ES-I3 (cell line): ENCODE results near the gene MIR17HG.
A peak's percentile ranks its signal among the peaks of the same experiment; 100 is the strongest.
"Not testable (repeated sequence)": the region's sequence is repeated elsewhere in the genome, so short reads cannot be mapped to it uniquely, and the experiment has no call there.

ENCODE experiments used
- H3K36me3 ChIP-seq: 2 replicates; pipeline ENCODE4 v1.6.1; 2013; ENCODE audit warnings: mild to moderate bottlenecking, low read length, control low read depth, moderate library complexity; ENCODE audit not compliant: insufficient read depth
- H3K4me1 ChIP-seq: 2 replicates; pipeline ENCODE4 v1.6.1; 2013; ENCODE audit warnings: mild to moderate bottlenecking, control low read depth, low read length; ENCODE audit not compliant: insufficient read depth
- H3K9ac ChIP-seq: 2 replicates; pipeline ENCODE4 v1.6.1; 2013; ENCODE audit warnings: low read depth, mild to moderate bottlenecking, low read length, moderate library complexity
- H3K9me3 ChIP-seq: 2 replicates; pipeline ENCODE4 v1.6.1; 2013; ENCODE audit warnings: mild to moderate bottlenecking, low read length, moderate library complexity; ENCODE audit not compliant: control insufficient read depth, insufficient read depth

MIR17HG gene

DNA sequence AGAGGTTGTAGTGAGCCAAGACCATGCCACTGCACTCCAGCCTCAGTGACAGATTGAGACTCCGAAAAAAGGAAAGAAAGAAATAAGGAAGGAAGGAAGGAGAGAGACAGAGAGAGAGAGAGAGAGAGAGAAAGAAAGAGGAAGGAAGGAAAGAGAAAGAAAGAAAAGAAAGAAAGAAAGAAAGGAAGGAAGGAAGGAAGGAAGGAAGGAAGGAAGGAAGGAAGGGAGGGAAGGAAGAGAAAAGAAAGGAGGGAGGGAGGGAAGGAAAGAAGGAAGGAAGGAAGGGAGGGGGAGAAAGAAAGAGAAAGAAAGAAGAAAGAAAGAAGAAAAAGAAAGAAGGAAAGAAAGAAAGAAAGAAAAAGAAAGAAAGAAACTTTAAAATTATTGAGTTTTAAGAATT is 26.5 kb upstream of the MIR17HG start:
- not testable (repeated sequence) for H3K9me3 ChIP-seq, H3K36me3 ChIP-seq, H3K9ac ChIP-seq, H3K4me1 ChIP-seq

DNA sequence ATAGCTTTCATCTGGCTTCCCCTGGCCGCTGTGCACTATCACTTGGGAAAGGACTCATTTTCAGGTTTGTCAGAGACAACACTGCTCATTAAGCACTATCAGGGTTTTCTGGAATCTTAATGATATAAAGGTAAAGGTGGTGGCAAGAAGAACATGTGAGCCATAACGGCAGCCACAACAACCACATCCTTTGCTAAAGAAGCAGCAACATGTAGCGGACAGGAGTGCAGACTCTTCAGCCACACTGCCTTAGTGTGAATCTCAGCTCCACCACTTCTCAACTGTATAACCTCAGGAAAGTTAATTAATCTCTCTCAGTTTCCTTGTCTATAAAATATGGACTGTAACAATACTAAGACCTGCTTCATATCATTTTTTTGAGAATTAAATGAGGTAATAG is 24.1 kb upstream of the MIR17HG start:
- H3K36me3 ChIP-seq: no peaks in the 10 kb centered on the region
- H3K9ac ChIP-seq: no peak overlapping the region
- H3K4me1 ChIP-seq: no peaks in the 10 kb centered on the region
- no peaks in the 10 kb centered on the region for H3K9me3 ChIP-seq

DNA sequence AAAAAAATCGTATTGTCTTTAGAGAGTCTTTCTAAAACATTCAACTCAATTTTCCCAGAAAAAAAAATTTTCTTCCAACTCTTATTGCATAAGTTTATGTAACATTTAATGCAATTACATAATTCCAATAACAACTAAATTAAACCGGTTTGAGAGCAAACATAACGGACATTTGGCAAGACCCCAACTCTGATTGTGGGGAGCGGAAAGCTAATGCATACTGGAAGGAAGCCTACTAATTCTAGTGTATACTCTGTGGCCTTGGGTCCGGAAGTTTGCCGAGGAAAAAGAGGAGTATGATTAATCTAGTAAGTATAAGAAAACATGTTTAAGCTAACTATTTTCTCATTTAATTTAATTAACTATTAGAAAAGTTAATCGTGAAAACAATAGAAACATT is 21.3 kb upstream of the MIR17HG start:
- H3K9me3 ChIP-seq: no peaks in the 10 kb centered on the region

DNA sequence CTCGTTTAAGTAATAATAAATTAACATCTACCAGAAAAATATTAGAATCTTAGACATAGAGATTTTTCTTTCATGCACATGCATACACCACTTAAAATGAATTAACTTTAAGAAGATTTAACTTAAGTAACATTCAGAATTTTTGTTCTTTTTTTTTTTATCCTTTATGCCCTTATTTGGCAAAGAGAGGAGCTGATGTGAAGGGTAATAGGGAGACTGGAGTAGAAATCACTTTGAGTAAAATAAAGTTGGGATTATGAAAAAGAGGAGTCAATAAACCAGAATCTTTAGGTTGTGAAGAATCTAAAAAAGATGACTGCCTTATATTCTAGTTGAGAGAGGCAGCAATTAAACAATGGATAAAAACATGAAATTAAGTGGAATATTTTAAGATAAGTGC is 18.8 kb upstream of the MIR17HG start:
- Histone ChIP-seq H3K9me3 (no peaks in the 10 kb centered on the region), H3K36me3 (no peaks in the 10 kb centered on the region), H3K4me1 (no peaks in the 10 kb centered on the region), H3K9ac (no peak overlapping the region)

More for the DNA sequence above, 21.3 kb upstream of the MIR17HG start:
- Histone ChIP-seq H3K9ac (no peak overlapping the region), H3K36me3 (no peaks in the 10 kb centered on the region), H3K4me1 (no peaks in the 10 kb centered on the region)

DNA sequence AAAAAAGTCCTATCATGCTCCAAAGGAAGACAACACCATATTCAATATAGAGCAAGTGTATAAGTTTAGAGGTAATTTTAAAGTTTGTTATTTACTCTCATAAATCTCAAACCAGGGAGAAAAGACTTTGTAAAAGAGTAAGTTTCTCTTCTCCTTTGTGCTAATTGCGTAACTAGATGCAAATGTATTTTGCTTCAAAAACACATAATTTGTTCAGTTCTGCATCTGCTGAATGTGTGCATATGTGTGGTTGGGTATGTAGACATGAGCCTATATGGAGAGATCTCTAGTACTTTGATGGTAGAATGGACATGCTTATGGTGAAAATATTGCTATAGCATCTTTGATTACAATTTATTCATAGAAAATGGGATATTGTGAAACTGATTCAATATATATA is 17.8 kb upstream of the MIR17HG start:
- Histone ChIP-seq H3K9ac (no peak overlapping the region), H3K4me1 (no peaks in the 10 kb centered on the region), H3K9me3 (no peaks in the 10 kb centered on the region)

DNA sequence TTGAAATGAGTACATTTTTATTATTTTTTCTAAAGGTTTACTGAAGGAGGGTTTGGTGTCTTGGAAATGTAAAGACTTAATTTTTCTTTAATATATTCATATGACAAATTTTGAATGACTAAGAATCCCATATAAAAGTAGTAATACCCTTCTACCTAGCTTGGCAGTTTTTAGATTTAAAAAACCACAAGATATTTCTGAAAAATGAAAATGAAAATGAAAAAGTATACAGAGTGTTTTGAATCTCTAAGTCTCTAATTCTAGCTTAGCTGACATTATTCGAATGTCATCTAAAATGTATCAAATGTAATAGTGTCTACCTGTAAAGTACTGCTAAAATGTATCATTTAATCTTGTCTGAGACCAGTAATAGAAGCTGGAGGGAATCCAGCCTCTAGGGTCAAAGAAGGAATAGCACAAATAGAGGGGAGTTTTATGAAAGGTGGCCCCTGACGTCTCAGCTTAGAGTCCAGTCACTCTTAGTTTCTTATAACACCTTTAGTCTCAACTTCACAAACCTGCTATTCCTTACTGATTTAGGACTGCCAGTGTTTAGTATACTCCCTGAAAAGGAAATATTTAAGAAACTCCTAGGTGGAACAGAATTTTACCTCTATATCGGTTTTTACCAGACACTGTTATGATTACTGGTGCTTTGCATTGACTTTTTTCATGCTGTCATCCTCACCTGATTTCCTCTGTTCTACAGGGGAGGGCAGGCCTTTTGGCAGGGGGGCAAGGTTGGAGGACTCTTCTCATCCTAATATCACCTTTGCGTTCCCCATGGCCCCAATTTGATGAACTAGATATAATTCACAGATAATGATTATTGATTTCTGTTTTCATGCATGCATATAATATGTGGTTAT is 16.2 kb upstream of the MIR17HG start:
- Histone ChIP-seq H3K4me1 (no peaks in the 10 kb centered on the region), H3K9me3 (no peaks in the 10 kb centered on the region), H3K36me3 (no peaks in the 10 kb centered on the region), H3K9ac (no peak overlapping the region)

More for the DNA sequence above, 17.8 kb upstream of the MIR17HG start:
- H3K36me3 ChIP-seq: no peaks in the 10 kb centered on the region

DNA sequence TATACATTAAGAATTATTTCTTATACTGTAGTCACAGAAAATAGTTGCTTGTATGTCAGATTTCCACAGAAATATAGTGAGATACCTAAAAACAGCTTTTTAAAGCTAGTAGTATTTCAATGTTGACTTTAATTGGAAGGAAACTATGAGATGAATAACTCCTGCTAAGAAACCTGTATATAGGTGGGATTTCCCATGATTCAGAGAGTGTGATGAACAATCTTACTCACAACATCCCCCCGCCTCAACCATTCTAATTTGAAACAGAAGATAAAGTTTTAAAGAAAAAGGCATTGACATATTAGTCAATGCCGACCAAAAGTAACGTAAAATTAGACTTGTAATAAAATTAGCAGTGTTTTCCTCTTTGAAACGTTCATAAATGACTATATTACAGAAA is 1.4 kb upstream of the MIR17HG start:
- Histone ChIP-seq H3K36me3 (peaks cover 7% of the 10 kb centered on the region), H3K9ac (no peak overlapping the region), H3K9me3 (no peaks in the 10 kb centered on the region), H3K4me1 (peaks cover 15% of the 10 kb centered on the region)

DNA sequence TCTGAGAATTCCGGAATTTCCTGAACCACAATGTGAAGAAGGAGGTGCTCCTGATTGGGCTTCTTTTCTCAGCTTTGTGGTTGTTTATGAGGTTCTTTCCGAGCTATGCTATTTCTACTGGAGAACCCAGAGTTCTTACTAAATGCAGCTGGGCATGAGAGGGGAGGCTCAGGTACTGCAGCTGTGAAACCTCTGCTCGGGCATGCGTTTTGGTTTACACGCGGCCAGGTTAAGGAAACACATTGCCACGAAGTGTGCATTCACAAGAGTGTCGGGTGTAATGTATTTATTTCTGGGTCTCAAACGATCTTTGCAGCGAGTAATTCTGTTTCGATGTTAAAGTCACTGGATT is 661 bp upstream of the MIR17HG start:
- Histone ChIP-seq H3K4me1 (peaks cover 16% of the 10 kb centered on the region), H3K9ac (peak overlapping the region; percentile 61), H3K9me3 (no peaks in the 10 kb centered on the region), H3K36me3 (peaks cover 10% of the 10 kb centered on the region)

DNA sequence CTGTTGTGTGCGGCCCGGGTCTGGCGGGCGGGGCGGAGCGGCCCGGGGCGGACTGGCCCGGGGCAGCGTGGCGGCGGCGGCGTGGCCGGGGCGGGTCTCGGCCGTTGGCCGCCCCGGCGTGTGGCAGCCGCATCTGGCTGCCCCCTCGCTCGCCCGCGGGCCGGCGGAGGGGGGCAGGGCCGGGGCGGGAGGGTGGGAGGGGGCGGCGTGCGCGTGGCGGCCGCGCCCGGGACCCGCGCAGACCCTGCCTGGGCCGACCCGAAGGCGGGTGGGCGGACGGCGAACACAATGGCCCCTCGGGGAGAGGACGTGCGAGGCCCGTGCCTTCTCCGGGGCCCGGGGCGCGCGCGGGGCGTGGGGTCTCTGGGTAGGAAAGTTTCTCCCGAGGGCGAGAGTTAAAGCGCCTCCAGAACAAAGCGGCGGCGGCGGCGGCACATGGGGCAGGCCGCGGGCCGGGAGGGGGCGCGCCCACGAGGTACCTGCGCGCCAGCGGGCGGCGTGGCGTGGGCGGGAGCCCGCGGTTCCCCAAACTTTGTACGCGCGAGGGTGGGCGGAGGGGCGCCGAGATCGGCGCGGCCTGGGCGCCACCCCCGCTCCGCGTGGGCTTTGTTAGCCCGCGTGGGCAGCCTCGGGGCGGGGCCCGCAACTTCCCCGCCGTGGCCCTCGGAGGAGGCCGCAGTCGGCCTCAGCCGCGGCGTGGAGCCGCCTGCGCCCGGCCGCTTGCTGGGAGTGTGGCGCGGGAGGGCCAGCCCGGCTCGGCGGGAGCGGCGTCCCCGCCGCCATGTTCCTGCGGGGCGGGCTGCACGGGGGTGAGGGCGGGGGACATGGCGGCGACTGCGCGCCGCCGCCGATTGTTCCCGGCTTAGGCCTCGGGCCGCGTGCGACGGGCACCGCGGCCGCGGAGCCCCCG is 764 bp downstream of the MIR17HG start:
- no peaks in the 10 kb centered on the region for H3K9me3 ChIP-seq
- H3K4me1 ChIP-seq: peaks cover 20% of the 10 kb centered on the region
- peaks cover 13% of the 10 kb centered on the region for H3K36me3 ChIP-seq
- peak overlapping the region; percentile 91 for H3K9ac ChIP-seq

DNA sequence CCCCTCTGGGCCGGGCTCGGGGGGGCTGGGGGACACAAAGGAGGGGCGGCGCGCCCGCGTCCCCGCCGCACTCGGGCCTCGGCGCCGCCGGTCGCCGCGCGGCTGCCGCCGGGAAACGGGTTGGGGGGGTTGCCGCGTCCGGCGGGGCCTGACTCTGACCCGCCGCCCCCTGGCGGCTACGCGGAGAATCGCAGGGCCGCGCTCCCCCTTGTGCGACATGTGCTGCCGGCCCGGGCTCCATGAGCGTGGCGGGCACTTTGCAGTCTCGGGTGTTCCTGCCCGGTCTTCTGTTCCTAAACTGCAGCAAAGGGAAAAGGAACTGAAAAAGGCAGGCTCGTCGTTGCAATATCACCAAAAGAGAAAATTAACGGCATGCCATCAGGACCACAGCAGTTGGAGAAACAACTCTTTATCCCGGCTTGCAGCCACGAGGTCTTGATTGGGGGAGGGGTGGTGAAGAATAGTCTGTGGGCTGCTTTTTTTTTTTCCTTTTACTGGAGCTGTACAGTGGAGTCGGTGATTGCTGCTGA is 1.5 kb downstream of the MIR17HG start:
- peak overlapping the region; percentile 91 for H3K9ac ChIP-seq
- H3K9me3 ChIP-seq: no peaks in the 10 kb centered on the region
- peaks cover 20% of the 10 kb centered on the region for H3K4me1 ChIP-seq
- peaks cover 13% of the 10 kb centered on the region for H3K36me3 ChIP-seq

DNA sequence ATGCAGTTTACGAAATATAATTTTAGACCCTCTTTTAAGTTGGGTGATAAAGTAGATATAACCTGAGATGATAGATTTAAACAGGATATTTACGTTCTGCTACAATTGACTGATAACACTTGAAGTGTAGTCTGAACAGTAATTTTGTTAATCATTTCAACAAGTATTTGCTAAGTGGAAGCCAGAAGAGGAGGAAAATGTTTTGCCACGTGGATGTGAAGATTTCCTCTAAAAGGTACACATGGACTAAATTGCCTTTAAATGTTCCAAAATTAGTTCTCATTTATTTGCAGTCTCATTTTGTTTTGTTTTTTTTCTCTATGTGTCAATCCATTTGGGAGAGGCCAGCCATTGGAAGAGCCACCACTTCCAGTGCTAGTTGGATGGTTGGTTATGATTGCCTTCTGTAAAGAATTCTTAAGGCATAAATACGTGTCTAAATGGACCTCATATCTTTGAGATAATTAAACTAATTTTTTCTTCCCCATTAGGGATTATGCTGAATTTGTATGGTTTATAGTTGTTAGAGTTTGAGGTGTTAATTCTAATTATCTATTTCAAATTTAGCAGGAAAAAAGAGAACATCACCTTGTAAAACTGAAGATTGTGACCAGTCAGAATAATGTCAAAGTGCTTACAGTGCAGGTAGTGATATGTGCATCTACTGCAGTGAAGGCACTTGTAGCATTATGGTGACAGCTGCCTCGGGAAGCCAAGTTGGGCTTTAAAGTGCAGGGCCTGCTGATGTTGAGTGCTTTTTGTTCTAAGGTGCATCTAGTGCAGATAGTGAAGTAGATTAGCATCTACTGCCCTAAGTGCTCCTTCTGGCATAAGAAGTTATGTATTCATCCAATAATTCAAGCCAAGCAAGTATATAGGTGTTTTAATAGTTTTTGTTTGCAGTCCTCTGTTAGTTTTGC is 2.8 kb downstream of the MIR17HG start:
- H3K4me1 ChIP-seq: peaks cover 20% of the 10 kb centered on the region
- H3K9ac ChIP-seq: peak overlapping the region; percentile 91
- H3K9me3 ChIP-seq: no peaks in the 10 kb centered on the region
- peaks cover 13% of the 10 kb centered on the region for H3K36me3 ChIP-seq

DNA sequence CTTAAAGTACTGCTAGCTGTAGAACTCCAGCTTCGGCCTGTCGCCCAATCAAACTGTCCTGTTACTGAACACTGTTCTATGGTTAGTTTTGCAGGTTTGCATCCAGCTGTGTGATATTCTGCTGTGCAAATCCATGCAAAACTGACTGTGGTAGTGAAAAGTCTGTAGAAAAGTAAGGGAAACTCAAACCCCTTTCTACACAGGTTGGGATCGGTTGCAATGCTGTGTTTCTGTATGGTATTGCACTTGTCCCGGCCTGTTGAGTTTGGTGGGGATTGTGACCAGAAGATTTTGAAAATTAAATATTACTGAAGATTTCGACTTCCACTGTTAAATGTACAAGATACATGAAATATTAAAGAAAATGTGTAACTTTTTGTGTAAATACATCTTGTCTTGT is 3.6 kb downstream of the MIR17HG start:
- no peak overlapping the region for H3K9ac ChIP-seq
- peaks cover 20% of the 10 kb centered on the region for H3K4me1 ChIP-seq
- no peaks in the 10 kb centered on the region for H3K9me3 ChIP-seq
- H3K36me3 ChIP-seq: peaks cover 19% of the 10 kb centered on the region

DNA sequence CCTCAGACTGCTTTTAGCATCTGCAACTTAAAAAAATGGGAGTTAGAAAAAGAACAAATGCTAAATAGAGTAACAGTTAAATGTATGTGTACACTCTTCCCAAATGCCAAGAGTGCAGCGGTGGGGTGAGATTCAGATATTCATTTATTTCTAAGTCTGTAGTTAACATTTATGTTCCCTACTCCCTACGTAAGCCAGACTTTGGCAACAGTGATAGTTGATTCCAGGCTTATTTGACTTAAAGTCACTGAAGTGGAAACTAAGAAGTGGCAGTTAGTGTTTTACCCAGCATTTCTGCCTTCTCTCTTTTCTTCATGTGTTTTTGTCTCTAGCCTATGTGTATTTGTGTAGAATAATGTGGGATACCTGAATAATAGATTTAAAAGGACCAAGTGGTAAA is 4.5 kb downstream of the MIR17HG start:
- Histone ChIP-seq H3K9me3 (no peaks in the 10 kb centered on the region), H3K4me1 (peaks cover 17% of the 10 kb centered on the region), H3K36me3 (peaks cover 19% of the 10 kb centered on the region), H3K9ac (no peak overlapping the region)

DNA sequence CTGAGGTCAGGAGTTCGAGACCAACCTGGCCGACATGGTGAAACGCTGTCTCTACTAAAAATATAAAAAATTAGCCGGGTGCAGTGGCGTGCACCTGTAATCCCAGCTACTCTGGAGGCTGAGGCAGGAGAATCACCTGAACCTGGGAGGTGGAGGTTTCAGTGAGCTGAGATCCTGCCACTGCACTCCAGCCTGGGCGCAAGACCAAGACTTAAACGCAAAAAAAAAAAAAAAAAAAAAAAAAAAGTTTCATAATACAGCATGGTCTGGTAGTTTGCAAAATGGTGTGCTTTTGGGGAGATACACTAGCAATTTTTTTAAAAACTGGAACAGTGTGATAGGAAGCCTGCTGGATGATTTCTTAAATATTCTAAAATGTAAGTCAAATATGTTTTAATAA is 5.4 kb downstream of the MIR17HG start:
- H3K9me3 ChIP-seq, H3K9ac ChIP-seq: not testable (repeated sequence)
- Histone ChIP-seq H3K36me3 (peaks cover 19% of the 10 kb centered on the region), H3K4me1 (peaks cover 17% of the 10 kb centered on the region)
